OCI-LY1 (cell line): Measurements from ENCODE around the gene ADSL.
A peak's percentile ranks its signal among the peaks of the same experiment; 100 is the strongest.

Experiments
- H2AFZ ChIP-seq: fragments of 200-600 bp; sonication (generic), shearing (Covaris generic); 2 replicates; pipeline ENCODE4 v1.6.0; 2014; ENCODE audit warnings: antibody characterized with exemption, mild to moderate bottlenecking, low read length
- H3F3A ChIP-seq: fragments of 200-600 bp; sonication (generic), shearing (Covaris generic); 2 replicates; pipeline ENCODE4 v1.6.0; 2014; ENCODE audit warnings: mild to moderate bottlenecking, antibody characterized with exemption, low read length, moderate library complexity; ENCODE audit not compliant: insufficient read depth
- H3K27ac ChIP-seq: fragments of 200-600 bp; sonication (generic); 2 replicates; pipeline ENCODE4 v1.5.1; 2014; ENCODE audit warnings: low read length, mixed run types, mild to moderate bottlenecking, low read depth; ENCODE audit not compliant: poor library complexity, severe bottlenecking
- H3K27me3 ChIP-seq: fragments of 200-600 bp; sonication (generic); 2 replicates; pipeline ENCODE4 v1.6.0; 2014; ENCODE audit warnings: antibody characterized with exemption, mild to moderate bottlenecking, low read length, moderate library complexity; ENCODE audit not compliant: insufficient read depth
- H3K36me3 ChIP-seq: fragments of 200-600 bp; sonication (generic); 2 replicates; pipeline ENCODE4 v1.6.1; 2014; ENCODE audit warnings: mild to moderate bottlenecking, antibody characterized with exemption, low read length, moderate library complexity, mixed read lengths; ENCODE audit not compliant: insufficient read depth
- H3K4me1 ChIP-seq: fragments of 200-600 bp; sonication (generic); 2 replicates; pipeline ENCODE4 v1.5.1; 2014; ENCODE audit warnings: mild to moderate bottlenecking, low read length, moderate library complexity; ENCODE audit not compliant: insufficient read depth, severe bottlenecking
- H3K4me2 ChIP-seq: fragments of 200-600 bp; sonication (generic), shearing (Covaris generic); 2 replicates; pipeline ENCODE4 v1.6.1; 2014; ENCODE audit warnings: low read length
- H3K4me3 ChIP-seq: fragments of 200-600 bp; sonication (generic); 2 replicates; pipeline ENCODE4 v1.5.1; 2014; ENCODE audit warnings: low read length, low read depth, mild to moderate bottlenecking, mixed read lengths; ENCODE audit not compliant: poor library complexity, severe bottlenecking
- H3K79me2 ChIP-seq: fragments of 200-600 bp; shearing (Covaris generic); 2 replicates; pipeline ENCODE4 v1.6.1; 2016; ENCODE audit warnings: mixed run types, low read length, mixed read lengths; ENCODE audit not compliant: insufficient read depth
- H3K9ac ChIP-seq: fragments of 200-600 bp; sonication (generic), shearing (Covaris generic); 2 replicates; pipeline ENCODE4 v1.6.1; 2014; ENCODE audit warnings: mild to moderate bottlenecking, low read length, mixed read lengths
- H3K9me2 ChIP-seq: fragments of 200-600 bp; sonication (generic), shearing (Covaris generic); 2 replicates; pipeline ENCODE4 v1.6.1; 2014; ENCODE audit warnings: low read depth, mild to moderate bottlenecking, low read length, mixed read lengths
- H3K9me3 ChIP-seq: fragments of 200-600 bp; shearing (Covaris generic); 2 replicates; pipeline ENCODE4 v1.6.1; 2014; ENCODE audit warnings: low read length, mixed read lengths
- H4K20me1 ChIP-seq: fragments of 200-600 bp; sonication (generic), shearing (Covaris generic); 2 replicates; pipeline ENCODE4 v1.6.0; 2016; ENCODE audit warnings: mild to moderate bottlenecking, low read length; ENCODE audit not compliant: insufficient read depth
- CTCF ChIP-seq: fragments of 200-600 bp; sonication (generic), shearing (Covaris generic); IDR thresholded peaks from 2 replicates; pipeline ENCODE4 v1.5.1; 2017; ENCODE audit warnings: mild to moderate bottlenecking, antibody characterized with exemption, low read length, moderate library complexity, mixed read lengths
- EZH2 ChIP-seq: fragments of 200-600 bp; sonication (generic), shearing (Covaris generic); IDR thresholded peaks from 2 replicates; pipeline ENCODE4 v1.8.0; 2017; ENCODE audit warnings: borderline replicate concordance, mixed run types, mild to moderate bottlenecking, antibody characterized with exemption, low read length, moderate library complexity, mixed read lengths

The ADSL gene

GRCh38 chr22:40407831-40408717, 61.8 kb downstream of the ADSL start:
- H3K27me3 ChIP-seq, result no peaks in the 10 kb centered on the region
- H3K36me3 ChIP-seq, result peaks cover 95% of the 10 kb centered on the region
- no peak for TF ChIP-seq CTCF
- no peak for TF ChIP-seq EZH2
- H3K9me2 ChIP-seq, result no peaks in the 10 kb centered on the region
- H3K4me3 ChIP-seq, result no peak overlapping the region
- H3K27ac ChIP-seq, result peak overlapping the region; percentile 42
- no peaks in the 10 kb centered on the region for H3K79me2 ChIP-seq
- H3K9me3 ChIP-seq, result no peaks in the 10 kb centered on the region
- H3K4me1 ChIP-seq, result peaks cover 17% of the 10 kb centered on the region
- H2AFZ ChIP-seq, result no peak overlapping the region
- 0 out of 2 replicates have a peak, but pooled peaks cover 9% of the 10 kb centered on the region for H3F3A ChIP-seq
- H4K20me1 ChIP-seq, result no peaks in the 10 kb centered on the region
- no peak overlapping the region for H3K4me2 ChIP-seq
- no peak overlapping the region for H3K9ac ChIP-seq

- peak overlapping the region; percentile 42 for H3K27ac ChIP-seq
- no peak overlapping the region for H2AFZ ChIP-seq
- H3K27me3 ChIP-seq, result no peaks in the 10 kb centered on the region
- H3K4me1 ChIP-seq, result peaks cover 26% of the 10 kb centered on the region
- 0 out of 2 replicates have a peak, but pooled peaks cover 12% of the 10 kb centered on the region for H3F3A ChIP-seq
- no peaks in the 10 kb centered on the region for H3K9me2 ChIP-seq
- no peak overlapping the region for H3K9ac ChIP-seq
- no peaks in the 10 kb centered on the region for H3K79me2 ChIP-seq
- no peak overlapping the region for H3K4me2 ChIP-seq
- H3K36me3 ChIP-seq, result peaks cover 87% of the 10 kb centered on the region
- no peak overlapping the region for H3K4me3 ChIP-seq
- TF ChIP-seq CTCF, result no peak
- no peak for TF ChIP-seq EZH2
- H3K9me3 ChIP-seq, result no peaks in the 10 kb centered on the region
- no peaks in the 10 kb centered on the region for H4K20me1 ChIP-seq
Observed at GRCh38 chr22:40408718-40409612, 62.7 kb downstream of the ADSL start.

GRCh38 chr22:40409613-40410113, 63.4 kb downstream of the ADSL start:
- Histone ChIP-seq H3K79me2 (no peaks in the 10 kb centered on the region), H2AFZ (no peak overlapping the region), H3K9ac (no peak overlapping the region), H4K20me1 (no peaks in the 10 kb centered on the region), H3K4me1 (peaks cover 28% of the 10 kb centered on the region), H3F3A (peaks cover 16% of the 10 kb centered on the region; the same call in 1 of the 2 replicates), H3K4me2 (no peak overlapping the region), H3K27ac (peak overlapping the region; percentile 41), H3K4me3 (no peak overlapping the region), H3K36me3 (peaks cover 80% of the 10 kb centered on the region), H3K27me3 (no peaks in the 10 kb centered on the region), H3K9me3 (no peaks in the 10 kb centered on the region), H3K9me2 (no peaks in the 10 kb centered on the region)
- no peak for TF ChIP-seq EZH2
- TF ChIP-seq CTCF, result no peak
